CD4-positive, alpha-beta T cell (primary cell): ENCODE data around the gene KCNAB2. TPM values are rescaled to one million over a fixed set of nuclear protein-coding genes. Genes with fewer than 3 reads are reported as not detected.

Experiments
- ATAC-seq: fragments of 200-7000 bp; cut with Tn5 transposase; one replicate; pipeline ENCODE4 v1.10.0; 2022; ENCODE audit warnings: mild to moderate bottlenecking; ENCODE audit not compliant: poor library complexity
- CTCF ChIA-PET: fragments of 350-600 bp; sonication (Branson Sonifier 250); formaldehyde crosslinking; loops from one replicate; lab custom pipeline; 2021; ENCODE audit warnings: antibody characterized with exemption, inconsistent platforms; lab: Charles Lee
- POLR2A ChIA-PET: fragments of 350-600 bp; sonication (Branson Sonifier 250); formaldehyde crosslinking; loops from one replicate; lab custom pipeline; 2021; ENCODE audit warnings: antibody characterized with exemption, inconsistent platforms; lab: Charles Lee
- DNase-seq, 14 experiments: peaks; one replicate each; pipeline ENCODE4 v3.0.0-alpha.2; 2013 to 2020; ENCODE audit warnings: mixed read lengths in 2 of 14
- H3K27ac ChIP-seq, 2 donors: one replicate each; pipeline versions ENCODE4 v1.5.1 to v1.7.0; 2013; ENCODE audit warnings: low read length in 2 of 2, low read depth in 1 of 2, mild to moderate bottlenecking in 1 of 2
- H3K27me3 ChIP-seq, 2 experiments: 1 replicate in 1 of 2; 2 replicates in 1 of 2; pipeline versions ENCODE4 v1.6.1 to v1.7.0; 2013; ENCODE audit warnings: low read length in 2 of 2, control low read depth in 1 of 2, mild to moderate bottlenecking in 1 of 2, moderate library complexity in 1 of 2; ENCODE audit not compliant: insufficient read depth in 2 of 2, control insufficient read depth in 1 of 2
- H3K36me3 ChIP-seq: one replicate; pipeline ENCODE4 v1.6.1; 2013; ENCODE audit warnings: low read length, control low read depth; ENCODE audit not compliant: insufficient read depth
- H3K4me1 ChIP-seq: one replicate; pipeline ENCODE4 v1.6.1; 2013; ENCODE audit warnings: low read length, control low read depth; ENCODE audit not compliant: insufficient read depth
- H3K4me3 ChIP-seq: one replicate; pipeline ENCODE4 v1.5.1; 2013; ENCODE audit warnings: mild to moderate bottlenecking, low read length, moderate library complexity
- H3K9me3 ChIP-seq, 2 experiments: 1 replicate in 1 of 2; 2 replicates in 1 of 2; pipeline versions ENCODE4 v1.6.1 to v1.7.0; 2013; ENCODE audit warnings: low read length in 2 of 2, mild to moderate bottlenecking in 2 of 2, control low read depth in 1 of 2, moderate library complexity in 1 of 2; ENCODE audit not compliant: control insufficient read depth in 1 of 2, insufficient read depth in 1 of 2
- H3K27ac Mint-ChIP-seq: one replicate; pipeline ENCODE4 v1.8.0; 2020; ENCODE audit warnings: mixed read lengths
- H3K27me3 Mint-ChIP-seq: one replicate; pipeline ENCODE4 v1.8.0; 2021; ENCODE audit warnings: mixed read lengths
- H3K36me3 Mint-ChIP-seq: one replicate; pipeline ENCODE4 v1.8.0; 2021; ENCODE audit warnings: low read depth, mixed read lengths
- H3K4me1 Mint-ChIP-seq: one replicate; pipeline ENCODE4 v1.8.0; 2021; ENCODE audit warnings: low read depth, mixed read lengths
- H3K4me3 Mint-ChIP-seq: one replicate; pipeline ENCODE4 v1.8.0; 2020; ENCODE audit warnings: mild to moderate bottlenecking, mixed read lengths
- H3K9me3 Mint-ChIP-seq: one replicate; pipeline ENCODE4 v1.8.0; 2020; ENCODE audit warnings: mixed read lengths
- intact Hi-C, 2 experiments: fragments of 100-400 bp; cut with DNase I in 1 of 2; cut with micrococcal nuclease in 1 of 2; formaldehyde crosslinking; loops; one replicate each; pipeline versions ENCODE4 v1.15.1 to v1.9.0; 2023 to 2025; cut with DNase I, micrococcal nuclease
- total RNA-seq, 174 experiments: library from RNA in 2 of 174; stranded (reverse) in 2 of 174; gene quantifications; one replicate each; pipeline ENCODE4 v1.2.3 and lab custom pipeline; 2021 to 2026
- TF ChIP-seq, protein P1 (sequence below): fragments of 200-600 bp; IDR thresholded peaks from one replicate; pipeline ENCODE4 v1.8.0; 2022; ENCODE audit warnings: antibody characterized with exemption, mild to moderate bottlenecking

Gene KCNAB2
- total RNA-seq, 2 experiments from 2014 or later, result 147 to 155 TPM

DNA sequence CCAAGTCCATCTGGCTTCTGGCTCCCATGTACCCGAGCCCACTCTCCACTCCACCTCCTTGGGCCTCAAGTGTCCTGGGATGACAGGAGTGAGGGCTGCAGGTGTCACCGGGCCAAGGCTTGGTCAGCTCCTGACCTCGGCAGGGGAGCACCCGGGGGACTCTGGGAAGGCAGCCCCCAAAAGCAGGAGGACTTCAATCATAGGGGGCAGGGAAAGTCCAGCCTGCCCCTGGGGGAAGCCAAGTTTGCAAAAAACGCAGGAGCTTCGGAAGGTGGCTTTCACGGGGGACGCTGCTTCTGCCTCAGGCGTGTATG lies 56.8 kb downstream of the KCNAB2 start:
- H3K27me3 Mint-ChIP-seq, result peaks cover 6% of the 10 kb centered on the region
- H3K27me3 ChIP-seq, result no peaks in the 10 kb centered on the region
- ChIA-PET POLR2A (no interaction called here), CTCF (no interaction called here)
- no peaks in the 10 kb centered on the region for H3K9me3 Mint-ChIP-seq
- no peak overlapping the region for H3K4me3 Mint-ChIP-seq
- ATAC-seq (no peak), DNase-seq (no peak)
- no peaks in the 10 kb centered on the region for H3K4me1 ChIP-seq
- H3K36me3 Mint-ChIP-seq, result peaks cover 12% of the 10 kb centered on the region
- intact Hi-C loops, result no loop called here
- no peak overlapping the region for H3K27ac Mint-ChIP-seq
- no peak overlapping the region for H3K27ac ChIP-seq
- peaks cover 5% of the 10 kb centered on the region for H3K36me3 ChIP-seq
- TF ChIP-seq, protein P1, sequence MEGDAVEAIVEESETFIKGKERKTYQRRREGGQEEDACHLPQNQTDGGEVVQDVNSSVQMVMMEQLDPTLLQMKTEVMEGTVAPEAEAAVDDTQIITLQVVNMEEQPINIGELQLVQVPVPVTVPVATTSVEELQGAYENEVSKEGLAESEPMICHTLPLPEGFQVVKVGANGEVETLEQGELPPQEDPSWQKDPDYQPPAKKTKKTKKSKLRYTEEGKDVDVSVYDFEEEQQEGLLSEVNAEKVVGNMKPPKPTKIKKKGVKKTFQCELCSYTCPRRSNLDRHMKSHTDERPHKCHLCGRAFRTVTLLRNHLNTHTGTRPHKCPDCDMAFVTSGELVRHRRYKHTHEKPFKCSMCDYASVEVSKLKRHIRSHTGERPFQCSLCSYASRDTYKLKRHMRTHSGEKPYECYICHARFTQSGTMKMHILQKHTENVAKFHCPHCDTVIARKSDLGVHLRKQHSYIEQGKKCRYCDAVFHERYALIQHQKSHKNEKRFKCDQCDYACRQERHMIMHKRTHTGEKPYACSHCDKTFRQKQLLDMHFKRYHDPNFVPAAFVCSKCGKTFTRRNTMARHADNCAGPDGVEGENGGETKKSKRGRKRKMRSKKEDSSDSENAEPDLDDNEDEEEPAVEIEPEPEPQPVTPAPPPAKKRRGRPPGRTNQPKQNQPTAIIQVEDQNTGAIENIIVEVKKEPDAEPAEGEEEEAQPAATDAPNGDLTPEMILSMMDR, result no peak
- H3K9me3 ChIP-seq, result peaks cover 0 to 6% of the 10 kb centered on the region in 2 experiments
- H3K4me3 ChIP-seq, result no peak overlapping the region
- no peaks in the 10 kb centered on the region for H3K4me1 Mint-ChIP-seq

DNA sequence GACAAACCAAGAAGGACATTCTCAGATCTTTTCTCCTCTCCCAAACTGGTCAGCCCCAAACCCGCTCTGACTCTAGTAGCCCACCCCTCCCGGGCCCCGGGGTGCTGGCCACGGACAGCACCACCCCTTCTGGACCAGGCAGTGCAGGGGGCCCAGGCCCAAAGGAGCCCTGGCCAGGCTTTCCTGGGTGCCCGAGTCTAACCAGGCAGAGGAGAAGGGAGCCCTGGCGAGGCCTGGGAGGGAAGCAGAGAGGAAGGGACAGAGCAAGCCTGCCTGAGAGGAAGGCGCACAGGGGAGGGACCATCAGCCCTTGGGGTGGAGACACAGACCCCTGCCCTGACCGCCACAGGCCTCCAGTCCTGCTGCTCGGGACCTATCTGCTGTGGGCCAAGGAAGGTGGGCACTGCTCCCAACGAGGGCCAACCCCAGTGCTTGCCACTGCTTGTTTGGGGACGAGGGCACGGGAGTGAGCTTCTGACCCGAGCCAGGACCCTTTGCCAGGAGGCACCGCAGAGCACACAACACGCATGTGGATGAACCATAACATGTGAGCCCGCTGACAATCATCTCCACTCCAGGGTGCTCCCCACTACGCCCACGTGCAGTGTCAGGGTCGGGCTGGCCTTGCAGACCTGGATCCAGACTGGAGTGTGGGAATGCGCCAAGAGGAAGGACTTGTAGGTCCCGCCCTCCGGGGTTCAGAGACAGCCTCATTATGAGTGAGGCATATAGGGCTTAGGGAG lies 57.6 kb downstream of the KCNAB2 start:
- no peaks in the 10 kb centered on the region for H3K4me1 ChIP-seq
- peaks cover 5% of the 10 kb centered on the region for H3K36me3 ChIP-seq
- Mint-ChIP-seq H3K9me3 (no peaks in the 10 kb centered on the region), H3K27me3 (peaks cover 6% of the 10 kb centered on the region), H3K27ac (no peak overlapping the region), H3K36me3 (peaks cover 4% of the 10 kb centered on the region), H3K4me1 (no peaks in the 10 kb centered on the region), H3K4me3 (no peak overlapping the region)
- H3K9me3 ChIP-seq, result peaks cover 0 to 6% of the 10 kb centered on the region in 2 experiments
- H3K4me3 ChIP-seq, result no peak overlapping the region
- intact Hi-C loops, result no loop called here
- H3K27ac ChIP-seq, result no peak overlapping the region
- CTCF ChIA-PET, result no interaction called here
- TF ChIP-seq, protein P1, result no peak
- no peak for DNase-seq
- POLR2A ChIA-PET, result no interaction called here
- ATAC-seq, result no peak
- no peaks in the 10 kb centered on the region for H3K27me3 ChIP-seq

DNA sequence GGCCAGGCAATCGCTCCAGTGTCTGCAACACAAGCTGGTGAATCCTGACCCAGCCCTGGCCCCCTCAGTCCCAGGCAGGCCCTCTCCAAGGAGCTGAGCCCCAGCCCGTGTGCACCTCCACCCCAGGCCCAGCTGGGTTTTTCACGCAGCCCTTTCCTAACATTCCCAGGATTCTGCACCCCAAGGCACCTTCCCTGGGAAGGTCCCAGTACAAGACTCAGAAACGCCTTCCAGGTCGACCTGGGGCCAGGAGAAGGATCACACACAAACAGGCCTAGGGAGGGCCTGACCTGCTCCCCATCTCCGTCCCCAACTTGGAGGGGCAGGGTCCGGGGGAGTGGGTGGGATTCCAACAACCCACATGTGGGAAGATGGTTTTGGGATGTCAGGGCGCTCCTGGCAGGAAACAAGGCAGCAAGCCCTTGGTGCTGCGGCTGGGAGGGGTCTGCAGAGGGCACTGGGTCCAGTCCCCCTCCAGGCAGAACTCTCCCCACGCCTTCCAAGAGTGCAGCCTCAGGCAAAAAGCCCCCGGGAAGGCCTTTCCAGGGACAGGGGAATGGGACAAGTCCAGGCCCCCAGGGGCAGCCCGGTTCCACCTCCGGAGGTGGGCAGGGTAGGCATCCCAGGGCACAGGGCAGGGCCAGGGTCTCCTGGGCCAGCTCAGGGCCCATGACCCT lies 58.3 kb downstream of the KCNAB2 start:
- TF ChIP-seq, protein P1, result no peak
- Mint-ChIP-seq H3K4me1 (no peaks in the 10 kb centered on the region), H3K27ac (no peak overlapping the region), H3K4me3 (no peak overlapping the region), H3K9me3 (no peaks in the 10 kb centered on the region), H3K27me3 (peaks cover 6% of the 10 kb centered on the region), H3K36me3 (no peaks in the 10 kb centered on the region)
- ATAC-seq (no peak), DNase-seq (no peak)
- POLR2A ChIA-PET, result no interaction called here
- Histone ChIP-seq H3K4me1 (no peaks in the 10 kb centered on the region), H3K36me3 (no peaks in the 10 kb centered on the region), H3K4me3 (no peak overlapping the region), H3K27ac (no peak overlapping the region), H3K9me3 (peaks cover 0 to 6% of the 10 kb centered on the region in 2 experiments), H3K27me3 (no peaks in the 10 kb centered on the region)
- intact Hi-C loops, result no loop called here
- CTCF ChIA-PET, result no interaction called here
